GM21619 (cell line): ENCODE data around the gene GARIN1A.
"Not testable (repeated sequence)": the region's sequence is repeated elsewhere in the genome, so short reads cannot be mapped to it uniquely, and the experiment has no call there.

Source experiments
- ATAC-seq: cut with Tn5 transposase; IDR thresholded peaks from one replicate; pipeline ENCODE4 v1.9.1; 2021; ENCODE audit not compliant: unreplicated experiment

GARIN1A gene

DNA sequence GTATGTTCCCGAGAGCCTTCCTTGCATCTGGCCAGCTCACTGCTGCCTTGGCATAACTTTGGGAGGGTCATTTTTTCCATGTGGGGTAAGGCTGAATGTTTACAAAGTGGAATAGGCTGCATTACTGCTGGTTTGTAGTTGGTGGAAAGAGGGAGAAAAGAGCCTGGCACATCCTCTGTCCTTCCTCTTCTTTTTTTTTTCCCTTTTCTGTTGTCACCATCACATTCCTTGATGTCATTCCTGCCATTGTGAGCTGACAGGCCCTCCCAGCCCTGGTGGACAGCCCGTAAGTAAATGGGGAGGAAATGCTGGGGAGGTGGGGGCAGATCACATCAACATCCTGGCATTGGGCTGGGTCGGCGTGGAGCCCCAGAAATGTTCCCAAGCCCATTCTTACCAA lies at the start of gene GARIN1A:
GARIN1A (plus strand) TSS at position 301 of the 400 bp plus-strand sequence. CDS start 106 bp downstream, outside the sequence.
- no peak for ATAC-seq

DNA sequence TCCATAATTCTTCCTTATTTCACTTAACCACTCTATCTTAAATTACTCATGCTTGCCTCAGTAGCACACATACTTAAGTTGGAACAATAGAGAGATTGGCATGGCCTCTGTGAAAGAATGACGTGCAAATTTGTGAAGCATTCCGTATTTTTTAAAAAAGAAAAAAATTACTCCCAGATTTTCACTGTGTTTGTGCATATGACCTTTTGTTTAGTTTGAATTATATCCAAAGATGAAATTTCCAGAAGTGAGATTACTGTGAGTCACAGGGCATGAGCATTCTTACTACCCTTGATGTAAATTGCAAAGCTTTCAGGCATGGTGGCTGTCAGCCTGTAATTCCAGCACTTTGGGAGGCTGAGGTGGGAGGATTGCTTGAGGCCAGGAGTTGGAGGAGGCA lies 45.0 kb upstream of the GARIN1A start:
- ATAC-seq, result not testable (repeated sequence)

DNA sequence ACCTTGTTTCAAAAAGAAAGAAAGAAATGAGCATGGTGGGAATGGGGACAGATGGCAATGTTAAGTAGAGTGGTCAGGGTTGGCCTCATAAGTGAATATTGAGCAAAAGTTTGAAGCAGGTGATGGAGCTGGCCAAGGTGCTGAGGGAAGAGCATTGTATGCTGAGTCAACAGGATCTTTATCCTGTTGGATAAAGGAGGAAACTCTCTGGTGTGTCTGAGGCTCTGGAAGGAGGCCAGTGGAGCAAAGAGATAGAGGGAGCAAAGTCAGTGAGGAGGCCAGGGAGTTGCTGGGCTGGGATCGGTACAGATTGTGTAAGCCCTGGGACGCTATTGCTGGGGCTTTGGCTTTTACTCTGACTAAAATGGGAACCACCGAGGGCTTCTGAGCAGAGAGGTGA lies 38.2 kb upstream of the GARIN1A start:
- ATAC-seq, result not testable (repeated sequence)

DNA sequence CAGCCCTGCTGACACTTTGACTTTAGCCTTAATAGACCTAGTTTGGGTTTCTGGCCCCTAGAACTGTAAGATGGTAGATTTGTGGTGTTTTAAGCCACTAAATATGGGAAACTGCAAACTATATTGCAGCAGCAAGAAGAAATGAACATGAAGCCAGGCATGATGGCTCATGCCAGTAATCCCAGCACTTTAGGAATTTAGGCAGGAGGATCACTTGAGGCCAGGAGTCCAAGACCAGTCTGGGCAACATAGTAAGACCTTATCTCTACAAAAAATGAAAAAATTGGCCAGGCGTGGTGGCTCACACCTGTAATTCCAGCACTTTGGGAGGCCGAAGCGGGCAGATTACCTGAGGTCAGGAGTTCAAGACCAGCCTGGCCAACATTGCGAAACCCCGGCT lies 26.9 kb upstream of the GARIN1A start:
- ATAC-seq, result not testable (repeated sequence)

DNA sequence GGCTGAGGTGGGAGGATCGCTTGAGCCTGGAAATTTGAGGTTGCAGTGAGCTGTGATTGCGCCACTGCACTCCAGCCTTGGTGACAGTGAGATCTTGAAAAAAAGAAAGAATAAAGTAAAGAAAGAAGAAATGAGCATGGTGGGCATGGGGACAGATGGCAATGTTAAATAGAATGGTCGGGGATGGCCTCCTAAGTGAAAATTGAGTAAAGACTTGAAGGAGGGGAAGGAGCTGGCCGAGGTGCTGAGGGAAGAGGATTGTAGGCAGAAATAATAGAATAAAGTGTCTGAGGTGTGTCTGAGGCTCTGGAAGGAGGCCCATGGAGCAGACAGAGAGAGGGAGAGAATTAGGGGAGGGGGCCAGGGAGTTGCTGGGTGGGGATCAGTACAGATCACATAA lies 26.2 kb upstream of the GARIN1A start:
- not testable (repeated sequence) for ATAC-seq

DNA sequence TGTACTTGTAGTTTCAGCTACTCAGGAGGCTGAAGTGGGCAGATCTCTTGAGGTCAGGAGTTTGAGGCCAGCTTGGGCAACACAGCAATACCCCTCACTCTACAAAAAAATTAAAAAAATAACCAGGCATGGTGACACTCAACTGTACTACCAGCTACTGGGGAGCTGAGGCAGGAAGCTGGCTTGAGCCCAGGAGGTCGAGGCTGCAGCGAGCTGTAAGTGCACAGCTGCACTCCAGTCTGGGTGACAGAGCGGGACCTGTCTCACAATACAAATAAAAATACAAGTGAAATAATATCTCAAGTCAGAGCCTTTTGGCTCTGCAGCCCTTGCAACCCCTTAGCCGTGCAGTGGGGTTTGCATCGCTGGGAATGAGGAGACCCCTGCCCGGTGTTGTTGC lies 25.2 kb upstream of the GARIN1A start:
- not testable (repeated sequence) for ATAC-seq

DNA sequence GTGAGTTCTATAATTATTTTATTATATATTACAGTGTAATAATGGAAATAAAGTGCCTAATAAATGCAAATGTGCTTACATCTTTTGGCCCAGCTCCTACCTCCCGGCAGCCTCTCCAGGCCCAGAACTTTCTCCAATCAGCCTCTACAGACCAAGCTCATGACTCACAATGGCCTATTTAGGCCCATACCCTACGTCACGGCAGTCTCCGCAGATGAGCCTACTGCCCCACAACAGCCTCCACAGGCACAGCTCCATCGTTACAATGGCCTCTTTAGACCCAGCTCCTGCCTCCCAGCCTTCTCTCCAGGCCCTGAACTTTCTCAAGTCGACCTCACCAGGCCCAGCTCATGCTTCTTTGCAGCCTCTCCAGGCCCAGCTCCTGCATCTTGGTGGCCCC lies 21.0 kb upstream of the GARIN1A start:
- not testable (repeated sequence) for ATAC-seq

DNA sequence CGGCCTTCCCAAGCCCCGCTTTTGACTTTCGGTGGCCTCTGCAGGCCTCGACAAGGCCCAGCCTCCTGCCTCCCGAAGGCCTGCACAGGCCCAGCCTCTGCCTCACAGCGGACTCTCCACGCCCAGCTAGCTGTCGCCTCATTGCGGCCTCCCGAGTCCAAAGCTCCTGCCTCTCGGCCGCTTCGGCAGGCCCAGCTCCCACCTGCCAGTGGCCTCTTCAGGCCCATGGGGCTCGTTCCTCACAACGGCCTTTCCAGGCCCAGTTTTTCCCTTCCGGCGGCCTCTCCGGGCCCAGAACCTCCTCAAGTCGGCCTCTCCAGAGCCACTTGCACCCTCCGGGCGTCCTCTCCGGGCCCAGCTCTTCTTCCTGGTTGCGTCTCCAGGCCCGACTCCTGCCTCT lies 19.5 kb upstream of the GARIN1A start:
- ATAC-seq, result not testable (repeated sequence)

DNA sequence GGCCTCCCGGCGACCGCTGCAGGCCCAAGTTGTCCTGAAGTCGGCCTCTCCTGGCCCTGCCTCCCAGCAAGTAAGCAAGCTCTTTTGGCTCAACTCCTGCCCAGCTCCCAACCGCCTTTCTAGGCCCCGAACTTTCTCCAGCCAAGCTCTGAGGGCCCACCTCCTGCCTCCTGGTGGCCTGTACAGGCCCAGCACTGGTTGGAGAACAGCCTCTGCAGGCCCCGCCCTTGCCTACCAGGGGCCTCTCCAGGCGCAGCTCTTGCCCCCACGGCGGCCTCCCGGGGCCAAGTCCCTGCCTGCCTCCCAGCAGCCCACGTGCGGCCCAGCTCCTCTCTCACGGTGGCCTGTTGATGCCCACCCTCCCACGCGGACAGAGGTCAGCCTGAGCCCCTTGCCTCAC lies 18.9 kb upstream of the GARIN1A start:
- ATAC-seq, result not testable (repeated sequence)

DNA sequence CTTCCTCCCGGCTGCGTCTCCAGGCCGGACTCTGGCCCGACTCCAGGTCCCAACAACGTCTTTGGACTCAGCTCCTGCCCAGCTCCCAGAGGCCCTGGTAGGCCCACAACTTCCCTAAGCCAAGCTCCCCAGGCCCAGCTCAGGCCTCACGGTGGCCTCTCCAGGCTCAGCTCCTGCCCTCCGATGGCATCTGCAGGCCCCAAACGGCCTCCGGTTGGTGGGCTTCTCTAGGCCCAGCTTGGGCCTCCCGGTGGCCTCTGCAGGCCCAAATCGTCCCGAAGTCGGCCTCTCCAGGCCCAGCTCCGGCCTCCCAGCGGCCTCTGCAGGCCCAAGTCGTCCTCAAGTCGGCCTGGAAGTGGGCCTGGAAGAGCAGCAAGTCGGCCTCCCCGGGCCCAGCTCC lies 18.0 kb upstream of the GARIN1A start:
- ATAC-seq, result not testable (repeated sequence)

DNA sequence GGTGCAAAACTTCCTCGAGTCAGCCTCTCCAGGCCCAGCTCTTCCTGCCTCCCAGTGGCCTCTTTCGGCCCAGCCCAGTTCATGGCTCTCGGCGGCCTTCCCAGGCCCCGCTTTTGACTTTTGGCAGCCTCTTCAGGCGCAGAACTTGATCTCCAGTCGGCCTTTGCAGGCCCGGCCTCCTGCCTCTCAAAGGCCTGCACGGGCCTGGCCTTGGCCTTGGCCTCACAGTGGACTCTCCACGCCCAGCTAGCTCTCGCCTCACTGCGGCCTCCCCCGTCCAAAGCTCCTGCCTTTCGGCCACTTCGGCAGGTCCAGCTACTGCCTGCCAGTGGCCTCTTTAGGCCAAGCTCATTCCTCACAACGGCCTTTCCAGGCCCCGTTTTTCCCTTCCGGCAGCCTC lies 17.6 kb upstream of the GARIN1A start:
- not testable (repeated sequence) for ATAC-seq

DNA sequence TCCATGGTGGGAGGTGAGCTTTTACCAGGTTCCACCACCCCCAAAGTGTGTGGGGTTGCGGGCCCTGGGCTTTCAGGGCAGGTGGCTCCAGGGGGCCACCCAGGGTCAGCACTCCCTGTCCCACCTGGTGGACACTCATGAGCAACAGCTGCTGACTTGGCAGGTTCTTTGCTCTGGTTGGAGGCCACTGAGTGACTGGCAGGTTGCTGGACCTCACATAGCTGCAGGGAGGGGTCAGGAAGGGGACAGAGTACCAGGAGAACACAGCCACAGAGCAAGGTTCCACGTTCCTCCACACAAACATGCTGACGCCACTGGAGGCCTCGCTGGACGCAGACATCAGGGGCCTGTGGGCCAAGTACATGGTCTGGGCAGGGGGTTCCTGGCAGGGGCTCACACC lies 13.7 kb upstream of the GARIN1A start:
- ATAC-seq, result not testable (repeated sequence)

DNA sequence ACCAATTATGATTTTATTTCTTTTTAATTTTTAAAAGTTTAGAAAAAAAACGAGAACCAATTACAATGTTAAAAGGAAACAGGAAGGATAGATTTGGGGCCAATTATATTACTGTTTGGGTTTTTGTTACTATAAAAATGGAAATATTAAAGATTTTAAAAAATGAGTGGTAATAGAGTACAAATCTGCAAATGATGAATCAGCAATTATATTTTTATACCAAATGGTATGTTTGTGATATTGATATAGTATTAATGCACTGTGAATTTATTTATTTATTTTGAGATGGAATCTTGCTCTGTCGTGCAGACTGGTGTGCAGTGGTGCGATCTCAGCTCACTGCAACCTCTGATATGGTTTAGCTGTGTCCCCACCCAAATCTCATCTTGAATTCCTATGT lies 11.5 kb upstream of the GARIN1A start:
- no peak for ATAC-seq

DNA sequence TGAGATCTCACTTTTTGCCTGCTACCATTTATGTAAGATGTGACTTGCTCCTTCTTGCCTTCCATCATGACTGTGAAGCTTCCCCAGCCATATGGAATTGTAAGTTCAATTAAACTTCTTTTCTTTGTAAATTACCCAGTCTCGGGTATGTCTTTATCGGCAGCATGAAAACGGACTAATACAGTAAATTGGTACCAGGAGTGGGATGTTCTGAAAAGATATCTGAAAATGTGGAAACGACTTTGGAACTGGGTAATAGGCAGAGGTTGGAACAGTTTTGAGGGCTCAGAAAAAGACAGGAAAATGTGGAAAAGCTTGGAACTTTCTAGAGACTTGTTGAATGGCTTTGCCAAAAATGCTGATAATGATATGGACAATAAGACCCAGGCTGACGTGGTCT lies 10.6 kb upstream of the GARIN1A start:
- no peak for ATAC-seq

DNA sequence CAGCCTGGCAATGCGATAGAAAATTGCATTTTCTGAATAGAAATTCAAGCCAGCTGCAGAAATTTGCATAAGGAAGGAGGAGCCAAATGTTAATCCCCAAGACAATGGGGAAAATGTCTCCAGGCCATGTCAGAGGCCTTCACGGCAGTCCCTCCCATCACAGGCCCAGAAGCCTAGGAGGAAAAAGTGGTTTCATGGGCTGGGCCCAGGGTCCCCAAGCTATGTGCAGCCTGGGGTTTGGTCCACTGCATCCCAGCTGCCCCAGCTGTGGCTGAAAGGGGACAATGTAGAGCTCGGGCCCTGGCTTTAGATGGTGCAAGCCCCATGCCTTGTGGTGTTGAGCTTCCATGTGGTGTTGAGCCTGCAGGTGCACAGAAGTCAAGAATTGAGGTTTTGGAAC lies 10.0 kb upstream of the GARIN1A start:
- ATAC-seq, result no peak

DNA sequence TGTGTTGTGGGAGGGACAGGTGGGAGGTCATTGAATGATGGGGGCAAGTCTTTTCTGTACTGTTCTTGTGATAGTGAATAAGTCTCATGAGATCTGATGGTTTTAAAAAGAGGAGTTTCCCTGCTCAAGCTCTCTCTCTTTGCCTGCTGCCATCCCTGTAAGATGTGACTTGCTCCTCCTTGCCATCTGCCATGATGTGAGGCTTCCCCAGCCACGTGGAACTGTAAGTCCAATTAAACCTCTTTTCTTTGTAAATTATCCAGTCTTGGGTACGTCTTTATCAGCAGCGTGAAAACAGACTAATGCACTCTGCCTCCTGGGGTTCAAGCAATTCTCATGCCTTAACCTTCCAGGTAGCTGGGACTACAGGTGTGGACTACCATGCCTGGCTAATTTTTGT lies 8.9 kb upstream of the GARIN1A start:
- ATAC-seq, result not testable (repeated sequence)

DNA sequence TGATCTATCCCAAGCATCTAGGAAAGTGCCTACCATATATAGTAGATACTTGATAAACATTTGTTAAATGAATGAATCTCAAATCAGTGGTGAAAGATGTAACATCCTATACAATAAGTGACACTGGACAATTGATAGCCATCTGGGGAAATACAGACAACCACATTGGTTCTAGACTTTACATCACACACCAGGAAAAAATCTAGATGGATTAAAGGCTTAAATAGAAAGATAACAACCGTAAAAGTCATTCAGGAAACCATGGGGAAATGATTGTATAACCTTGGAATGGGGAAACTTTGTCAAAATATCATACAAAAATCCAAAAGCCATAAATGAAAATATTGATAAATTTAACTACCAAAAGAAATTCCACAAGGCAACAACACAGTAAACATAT lies 7.0 kb upstream of the GARIN1A start:
- no peak for ATAC-seq

DNA sequence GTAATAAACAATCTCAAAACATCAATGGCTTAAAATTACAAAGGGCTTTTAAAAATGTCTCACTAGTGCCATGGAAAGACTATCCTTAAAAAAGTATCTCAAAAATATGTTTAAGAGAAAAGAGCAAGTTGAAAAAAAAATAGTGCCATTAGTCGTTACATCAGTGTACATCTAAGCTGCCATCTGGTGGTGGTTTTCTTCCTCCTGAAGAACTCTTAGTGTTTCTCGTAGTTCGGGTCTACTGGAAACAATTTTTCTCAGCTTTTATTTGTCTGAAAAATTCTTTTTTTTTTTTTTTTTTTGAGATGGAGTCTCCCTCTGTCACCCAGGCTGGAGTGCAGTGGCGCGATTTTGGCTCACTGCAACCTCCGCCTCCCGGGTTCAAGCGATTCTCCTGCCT lies 5.9 kb upstream of the GARIN1A start:
- no peak for ATAC-seq

DNA sequence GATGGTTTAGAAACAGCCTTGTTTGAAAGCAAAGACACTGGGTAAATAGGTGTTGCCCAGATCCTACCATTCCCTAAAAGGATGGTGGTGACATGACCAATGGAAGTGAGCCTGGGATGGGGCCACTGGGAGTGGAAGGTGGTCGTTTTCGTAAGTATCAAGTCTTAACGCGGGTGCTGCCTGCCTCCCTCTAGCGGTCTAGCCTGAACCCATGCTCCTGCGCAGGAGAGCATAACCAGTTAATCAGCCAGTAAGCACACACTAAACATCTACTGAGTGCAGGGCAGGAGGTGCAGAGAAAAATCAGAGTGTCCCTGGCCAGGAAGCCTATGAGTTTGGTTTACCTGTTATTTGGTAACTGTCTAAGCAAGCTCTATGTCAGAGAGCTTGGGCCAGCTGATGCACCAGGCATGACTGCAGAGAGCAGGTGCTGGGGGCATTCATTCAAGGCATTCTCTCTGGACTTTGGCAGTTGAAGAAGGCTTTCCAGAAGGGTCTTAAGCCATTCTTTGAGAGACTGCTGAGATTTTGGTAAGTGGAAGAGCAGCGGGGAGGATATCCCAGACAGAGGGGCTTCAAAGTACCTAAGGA lies 930 bp downstream of the GARIN1A start:
- no peak for ATAC-seq

DNA sequence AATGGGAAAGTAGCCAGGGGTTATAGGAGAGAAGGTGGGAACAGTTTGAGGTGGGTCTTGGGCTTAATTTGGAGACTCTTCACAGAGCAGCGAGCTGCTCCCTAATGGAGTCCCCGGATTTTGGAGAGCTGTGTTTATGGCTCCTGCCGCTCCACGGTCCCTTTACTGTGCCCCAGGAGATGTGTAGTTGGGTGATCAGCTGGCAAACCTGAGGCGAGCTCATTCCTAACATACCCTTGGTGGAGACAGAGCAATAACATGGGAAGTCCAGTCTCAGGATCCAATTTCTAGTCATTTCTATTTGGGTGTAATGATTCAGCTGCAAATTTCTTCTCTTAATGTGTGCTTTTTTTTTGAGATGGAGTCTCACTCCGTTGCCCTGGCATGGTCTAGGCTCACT lies 1.5 kb downstream of the GARIN1A start:
- ATAC-seq, result no peak

DNA sequence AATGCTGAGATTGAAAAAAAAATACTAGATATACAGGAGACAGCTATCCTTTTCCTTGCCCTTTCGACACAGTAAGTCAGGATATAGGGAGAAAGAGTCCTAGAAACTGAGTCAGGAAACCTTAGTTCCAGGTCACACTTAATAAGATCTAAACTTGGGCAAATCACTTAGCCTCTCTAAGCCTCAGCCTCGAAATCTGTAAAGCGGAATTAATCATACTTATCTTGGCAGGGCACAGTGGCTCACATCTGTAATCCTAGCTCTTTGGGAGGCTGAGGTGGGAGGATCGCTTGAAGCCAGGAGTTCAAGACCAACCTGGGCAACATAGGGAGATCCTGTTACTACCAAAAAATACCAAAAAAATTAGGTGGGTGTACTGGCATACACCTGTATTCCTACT lies 4.6 kb downstream of the GARIN1A start:
- ATAC-seq, result no peak

DNA sequence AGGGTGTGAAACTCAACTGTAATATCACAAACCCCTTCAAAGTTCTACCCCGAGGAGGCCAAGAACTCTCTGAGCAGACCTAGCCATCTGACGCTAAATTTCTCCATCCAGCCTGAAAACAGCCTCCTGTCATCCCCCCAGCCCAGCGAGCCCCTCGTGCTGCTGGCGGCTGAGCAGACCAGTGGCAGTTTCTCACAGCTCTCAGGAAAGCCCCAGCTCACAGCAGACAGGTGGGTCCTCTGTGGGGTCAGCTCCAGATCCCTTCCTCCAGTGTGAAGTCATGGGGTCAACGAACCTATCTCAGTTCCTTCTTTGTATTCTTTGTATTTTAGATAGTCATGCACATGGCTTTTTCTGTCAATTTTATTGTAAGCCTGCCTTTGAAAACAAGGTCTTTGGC lies 7.8 kb downstream of the GARIN1A start:
- no peak for ATAC-seq

DNA sequence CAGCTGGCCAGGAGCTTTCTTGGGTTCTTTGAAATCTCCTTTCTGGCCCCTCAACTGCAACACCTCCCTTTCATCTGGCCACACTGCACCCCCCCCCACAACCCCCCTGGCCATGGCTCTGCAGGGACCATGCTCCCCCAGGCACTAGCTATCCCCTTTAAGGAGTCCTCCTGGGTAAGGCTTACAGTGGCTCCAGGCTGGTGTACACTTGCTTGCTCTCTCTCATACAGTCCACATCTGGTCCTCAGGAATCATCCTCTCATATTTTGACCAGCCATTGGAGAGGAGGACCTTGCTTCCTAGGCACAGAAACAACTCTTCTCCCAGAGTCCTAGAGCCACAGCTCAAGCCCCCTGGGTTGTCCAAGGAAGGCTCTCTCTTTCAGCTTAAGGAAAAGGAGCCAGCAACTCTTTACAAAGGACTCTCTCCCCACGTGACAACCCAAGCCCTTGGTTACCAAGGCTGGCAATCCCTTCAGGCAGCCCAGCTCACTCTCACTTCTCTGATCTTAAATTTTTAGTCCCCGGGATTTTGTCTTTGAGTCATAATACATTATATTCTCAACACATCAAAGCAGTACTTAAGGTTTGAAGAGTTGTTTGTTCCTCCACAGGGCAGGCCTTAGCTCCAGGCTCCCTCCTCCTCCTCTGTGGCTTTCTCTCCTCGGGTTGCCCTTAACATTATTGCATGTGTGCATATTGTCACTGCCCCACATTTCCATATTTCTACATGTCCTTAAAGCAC lies 9.9 kb downstream of the GARIN1A start:
- ATAC-seq, result no peak
